ENCODE results near the gene LMF1.

The LMF1 gene

GRCh38 chr16:805474-805873 lies 165.3 kb downstream of the LMF1 start:
- no peaks in the 10 kb centered on the region for H3K36me3 ChIP-seq (ENCODE audit: control insufficient read depth, insufficient read depth, low read length)
- peaks cover 2% of the 10 kb centered on the region for H3K4me1 ChIP-seq
- no peak overlapping the region for H2AFZ ChIP-seq
- no peak overlapping the region for H3K4me2 ChIP-seq (ENCODE audit: low read length)
- no peaks in the 10 kb centered on the region for H3K27me3 ChIP-seq (ENCODE audit: control insufficient read depth, insufficient read depth, low read length)
- no peak overlapping the region for H3K27ac ChIP-seq
- TF ChIP-seq CTCF (IDR thresholded peaks at IDR 0.05): no peak
- H3K4me3 ChIP-seq (ENCODE audit: low read depth, low read length): no peak overlapping the region
- no peaks in the 10 kb centered on the region for H3K79me2 ChIP-seq
- H3K9ac ChIP-seq: no peak overlapping the region
- no peaks in the 10 kb centered on the region for H3K9me3 ChIP-seq (ENCODE audit: control insufficient read depth, low read length)

DNA sequence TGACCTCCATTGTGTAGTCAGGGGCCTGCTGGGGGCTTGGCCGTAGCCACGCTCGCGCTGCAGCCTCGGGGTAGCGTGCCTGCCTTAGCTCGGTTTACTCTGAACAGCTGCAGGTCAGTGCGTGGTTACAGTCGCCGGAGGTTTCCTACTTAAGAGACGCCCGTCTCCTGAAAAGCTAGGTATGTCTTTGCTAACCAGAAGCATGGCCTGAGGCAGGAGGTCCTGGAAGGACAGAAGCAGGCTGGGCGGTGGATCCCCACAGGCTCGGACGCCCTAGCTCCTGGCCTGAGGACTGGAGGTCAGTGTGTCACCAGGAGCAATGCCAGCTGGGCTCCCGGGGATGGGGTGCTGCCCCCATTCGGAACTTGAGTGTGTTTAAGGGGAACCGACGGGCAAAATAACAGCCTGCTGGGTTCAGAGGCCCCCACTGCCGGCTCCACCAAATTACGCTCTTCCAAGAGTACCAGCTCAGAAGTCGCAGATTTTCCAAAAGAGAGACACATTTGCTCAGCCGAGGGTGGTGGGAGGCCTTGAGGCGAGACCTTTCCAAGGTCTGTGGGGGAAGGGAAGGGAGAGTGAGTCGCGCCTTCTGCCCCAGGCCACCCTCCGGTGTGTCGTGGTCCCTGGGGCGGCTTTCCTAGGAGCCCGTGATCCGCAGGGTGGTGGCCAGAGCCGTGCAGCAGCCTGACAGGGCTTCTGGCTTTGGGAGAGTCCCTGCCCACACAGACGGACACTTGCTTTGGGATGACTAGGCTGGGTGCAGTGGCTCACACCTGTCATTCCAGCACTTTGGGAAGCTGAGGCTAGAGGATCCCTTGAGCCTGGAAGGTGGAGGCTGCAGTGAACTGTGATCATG lies 166.4 kb downstream of the LMF1 start:
- peaks cover 2% of the 10 kb centered on the region for H3K4me1 ChIP-seq
- no peak overlapping the region for H2AFZ ChIP-seq
- H3K4me3 ChIP-seq (ENCODE audit: low read depth, low read length): no peak overlapping the region
- no peaks in the 10 kb centered on the region for H3K9me3 ChIP-seq (ENCODE audit: control insufficient read depth, low read length)
- no peaks in the 10 kb centered on the region for H3K27me3 ChIP-seq (ENCODE audit: control insufficient read depth, insufficient read depth, low read length)
- no peaks in the 10 kb centered on the region for H3K79me2 ChIP-seq
- H3K4me2 ChIP-seq (ENCODE audit: low read length): no peak overlapping the region
- no peak overlapping the region for H3K27ac ChIP-seq
- no peaks in the 10 kb centered on the region for H3K36me3 ChIP-seq (ENCODE audit: control insufficient read depth, insufficient read depth, low read length)
- TF ChIP-seq CTCF (IDR thresholded peaks at IDR 0.05): no peak
- H3K9ac ChIP-seq: no peak overlapping the region

DNA sequence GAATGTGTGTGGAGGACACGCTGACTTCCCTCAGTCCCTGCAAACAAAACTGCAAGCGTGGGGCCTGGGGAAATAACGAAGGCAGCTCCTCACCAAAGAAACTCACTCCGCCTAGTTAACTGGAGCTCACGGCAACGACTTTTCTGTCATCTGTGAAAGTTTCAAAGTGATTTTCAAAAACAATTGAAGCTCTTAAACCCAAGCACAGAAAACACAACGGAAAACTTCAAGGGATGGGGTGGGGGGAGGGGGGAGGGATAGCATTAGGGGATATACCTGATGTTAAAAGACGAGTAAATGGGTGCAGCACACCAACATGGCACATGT lies 167.1 kb downstream of the LMF1 start:
- H3K79me2 ChIP-seq: no peaks in the 10 kb centered on the region
- peaks cover 2% of the 10 kb centered on the region for H3K4me1 ChIP-seq
- H3K9me3 ChIP-seq (ENCODE audit: control insufficient read depth, low read length): no peaks in the 10 kb centered on the region
- no peaks in the 10 kb centered on the region for H3K36me3 ChIP-seq (ENCODE audit: control insufficient read depth, insufficient read depth, low read length)
- TF ChIP-seq CTCF (IDR thresholded peaks at IDR 0.05): no peak
- H3K4me3 ChIP-seq (ENCODE audit: low read depth, low read length): no peak overlapping the region
- H2AFZ ChIP-seq: no peak overlapping the region
- H3K4me2 ChIP-seq (ENCODE audit: low read length): no peak overlapping the region
- H3K9ac ChIP-seq: no peak overlapping the region
- H3K27me3 ChIP-seq (ENCODE audit: control insufficient read depth, insufficient read depth, low read length): no peaks in the 10 kb centered on the region
- no peak overlapping the region for H3K27ac ChIP-seq

Data from parathyroid adenoma (tissue), 2 donors.